ENCODE data around the gene CEP83.
"Not testable (repeated sequence)": the region's sequence is repeated elsewhere in the genome, so short reads cannot be mapped to it uniquely, and the experiment has no call there.

The CEP83 gene

GRCh38 chr12:94433744-94434143, 25.9 kb downstream of the CEP83 start:
- DNase-seq, result no peak

- DNase-seq, result no peak
Measured at GRCh38 chr12:94430304-94430703, 29.4 kb downstream of the CEP83 start.

- DNase-seq, result peak; percentile 4
Measured at GRCh38 chr12:94429633-94430032, 30.0 kb downstream of the CEP83 start.

GRCh38 chr12:94429191-94429590, 30.5 kb downstream of the CEP83 start:
- no peak for DNase-seq

- peak; percentile 87 for DNase-seq
Measured at GRCh38 chr12:94427501-94428381, 31.9 kb downstream of the CEP83 start.

- no peak for DNase-seq
Measured at GRCh38 chr12:94426049-94426448, 33.6 kb downstream of the CEP83 start.

GRCh38 chr12:94424830-94425229, 34.8 kb downstream of the CEP83 start:
- DNase-seq, result peak; percentile 28

- DNase-seq, result no peak
Measured at GRCh38 chr12:94421868-94422740, 37.6 kb downstream of the CEP83 start.

- no peak for DNase-seq
Measured at GRCh38 chr12:94418517-94418916, 41.1 kb downstream of the CEP83 start.

GRCh38 chr12:94416613-94417012, 43.1 kb downstream of the CEP83 start:
- DNase-seq, result no peak

GRCh38 chr12:94415066-94415465, 44.6 kb downstream of the CEP83 start:
- no peak for DNase-seq

- DNase-seq, result no peak
Measured at GRCh38 chr12:94405413-94406116, 54.1 kb downstream of the CEP83 start.

- no peak for DNase-seq
Measured at GRCh38 chr12:94404854-94405253, 54.8 kb downstream of the CEP83 start.

GRCh38 chr12:94401326-94401725, 58.3 kb downstream of the CEP83 start:
- peak; percentile 38 for DNase-seq

GRCh38 chr12:94398685-94399084, 61.0 kb downstream of the CEP83 start:
- DNase-seq, result not testable (repeated sequence)

GRCh38 chr12:94397401-94397800, 62.3 kb downstream of the CEP83 start:
- DNase-seq, result no peak

- not testable (repeated sequence) for DNase-seq
Measured at GRCh38 chr12:94396014-94396413, 63.7 kb downstream of the CEP83 start.

GRCh38 chr12:94390130-94390485, 69.6 kb downstream of the CEP83 start:
- no peak for DNase-seq

- DNase-seq, result not testable (repeated sequence)
Measured at GRCh38 chr12:94389482-94390129, 70.1 kb downstream of the CEP83 start.

- peak; percentile 4 for DNase-seq
Measured at GRCh38 chr12:94386422-94386821, 73.2 kb downstream of the CEP83 start.

GRCh38 chr12:94384030-94384429, 75.6 kb downstream of the CEP83 start:
- no peak for DNase-seq

GRCh38 chr12:94380507-94380906, 79.2 kb downstream of the CEP83 start:
- no peak for DNase-seq
